Measurements from ENCODE around the gene VAT1. TPM values are rescaled to one million over a fixed set of nuclear protein-coding genes. Genes with fewer than 3 reads are reported as not detected.
"Not testable (repeated sequence)": the region's sequence is repeated elsewhere in the genome, so short reads cannot be mapped to it uniquely, and the experiment has no call there.

Gene VAT1
- total and polyA plus RNA-seq, 7 donors: 43.0 to 164 (median 85.9) TPM

- Histone ChIP-seq H3K27me3 (no peaks in the 10 kb centered on the region), H3K36me3 (no peaks in the 10 kb centered on the region), H3K27ac (no peak overlapping the region), H3K4me3 (no peak overlapping the region), H3K4me1 (no peaks in the 10 kb centered on the region), H3K9me3 (no peaks in the 10 kb centered on the region)
- no peak for TF ChIP-seq POLR2AphosphoS5 (IDR thresholded peaks at IDR 0.05)
- no peak for TF ChIP-seq EP300 (IDR thresholded peaks at IDR 0.05)
- TF ChIP-seq CTCF (IDR thresholded peaks at IDR 0.05): no peak
- TF ChIP-seq POLR2A (IDR thresholded peaks at IDR 0.05): no peak
- intact Hi-C loops (cut with DNase I): no loop called here
- DNase-seq: no peak
- WGBS, 2 donors: 96 to 97% methylated on average over 6 of the region's 6 CpGs
Measured at GRCh38 chr17:43068570-43069367, 46.6 kb upstream of the VAT1 start.

- WGBS, 2 donors: 95 to 98% methylated on average over 10 of the region's 10 CpGs
- DNase-seq: no peak
- intact Hi-C loops (cut with DNase I): no loop called here
Measured at GRCh38 chr17:43062984-43063638, 40.9 kb upstream of the VAT1 start.

GRCh38 chr17:43056051-43056450, 33.9 kb upstream of the VAT1 start:
- DNase-seq: no peak
- 96 to 98% methylated on average over 7 of the region's 7 CpGs for WGBS, 2 donors
- Histone ChIP-seq H3K36me3 (peaks cover 0 to 19% (median 0%) of the 10 kb centered on the region in 4 donors), H3K4me3 (no peak overlapping the region), H3K27me3 (no peaks in the 10 kb centered on the region), H3K4me1 (no peaks in the 10 kb centered on the region), H3K27ac (no peak overlapping the region), H3K9me3 (no peaks in the 10 kb centered on the region)
- TF ChIP-seq POLR2AphosphoS5 (IDR thresholded peaks at IDR 0.05): no peak
- TF ChIP-seq CTCF (IDR thresholded peaks at IDR 0.05): no peak
- no peak for TF ChIP-seq EP300 (IDR thresholded peaks at IDR 0.05)
- no peak for TF ChIP-seq POLR2A (IDR thresholded peaks at IDR 0.05)
- intact Hi-C loops (cut with DNase I): no loop called here

More at GRCh38 chr17:43062984-43063638, 40.9 kb upstream of the VAT1 start:
- Histone ChIP-seq H3K36me3 (no peaks in the 10 kb centered on the region), H3K27ac (no peak overlapping the region), H3K9me3 (no peaks in the 10 kb centered on the region), H3K4me1 (no peaks in the 10 kb centered on the region), H3K4me3 (no peak overlapping the region), H3K27me3 (no peaks in the 10 kb centered on the region)
- no peak for TF ChIP-seq POLR2A (IDR thresholded peaks at IDR 0.05)
- no peak for TF ChIP-seq EP300 (IDR thresholded peaks at IDR 0.05)
- no peak for TF ChIP-seq POLR2AphosphoS5 (IDR thresholded peaks at IDR 0.05)
- no peak for TF ChIP-seq CTCF (IDR thresholded peaks at IDR 0.05)

GRCh38 chr17:43053008-43053407, 30.8 kb upstream of the VAT1 start:
- H3K9me3 ChIP-seq; H3K4me3 ChIP-seq; H3K4me1 ChIP-seq; H3K27ac ChIP-seq; intact Hi-C loops (cut with DNase I); DNase-seq; H3K27me3 ChIP-seq: not testable (repeated sequence)
- peaks cover 0 to 24% (median 0%) of the 10 kb centered on the region in 4 donors for H3K36me3 ChIP-seq
- WGBS, 2 donors: 96% methylated on average over 7 of the region's 7 CpGs

- Histone ChIP-seq H3K9me3 (no peaks in the 10 kb centered on the region), H3K4me3 (no peak overlapping the region), H3K27ac (no peak overlapping the region), H3K36me3 (peaks cover 0 to 22% (median 0%) of the 10 kb centered on the region in 4 donors), H3K27me3 (no peaks in the 10 kb centered on the region), H3K4me1 (no peaks in the 10 kb centered on the region)
- intact Hi-C loops (cut with DNase I): no loop called here
- 98 to 100% methylated on average over 1 of the region's 1 CpG for whole genome bisulfite sequencing, 2 donors
- TF ChIP-seq CTCF (IDR thresholded peaks at IDR 0.05) (no peak), POLR2AphosphoS5 (IDR thresholded peaks at IDR 0.05) (no peak), EP300 (IDR thresholded peaks at IDR 0.05) (no peak), POLR2A (IDR thresholded peaks at IDR 0.05) (no peak)
- DNase-seq: no peak
Measured at GRCh38 chr17:43051969-43052368, 29.8 kb upstream of the VAT1 start.

All from sigmoid colon (tissue), 7 donors.